GM18517 (cell line): Measurements from ENCODE around the gene ELL2.
"Not testable (repeated sequence)": the region's sequence is repeated elsewhere in the genome, so short reads cannot be mapped to it uniquely, and the experiment has no call there.

Experiments used
- ATAC-seq: cut with Tn5 transposase; IDR thresholded peaks from one replicate; pipeline ENCODE4 v1.9.1; 2021; ENCODE audit warnings: mild to moderate bottlenecking, moderate library complexity; ENCODE audit not compliant: unreplicated experiment

The ELL2 gene

GRCh38 chr5:95931079-95931833, 30.4 kb downstream of the ELL2 start:
- ATAC-seq = no peak

GRCh38 chr5:95930141-95930930, 31.3 kb downstream of the ELL2 start:
- ATAC-seq = no peak

GRCh38 chr5:95928724-95929253, 32.9 kb downstream of the ELL2 start:
- no peak for ATAC-seq

GRCh38 chr5:95927927-95928723, 33.5 kb downstream of the ELL2 start:
- peak; percentile 61 for ATAC-seq

- ATAC-seq = not testable (repeated sequence)
Observed at GRCh38 chr5:95927300-95927699, 34.4 kb downstream of the ELL2 start.

GRCh38 chr5:95925939-95926338, 35.7 kb downstream of the ELL2 start:
- ATAC-seq = peak; percentile 55

- no peak for ATAC-seq
Observed at GRCh38 chr5:95925378-95925744, 36.3 kb downstream of the ELL2 start.

GRCh38 chr5:95924720-95925377, 36.8 kb downstream of the ELL2 start:
- ATAC-seq = no peak

- ATAC-seq = peak; percentile 28
Observed at GRCh38 chr5:95923918-95924544, 37.6 kb downstream of the ELL2 start.

GRCh38 chr5:95922798-95923197, 38.9 kb downstream of the ELL2 start:
- no peak for ATAC-seq

GRCh38 chr5:95921501-95921900, 40.1 kb downstream of the ELL2 start:
- ATAC-seq = no peak

- ATAC-seq = no peak
Observed at GRCh38 chr5:95920822-95921221, 40.8 kb downstream of the ELL2 start.

GRCh38 chr5:95919658-95920057, 42.0 kb downstream of the ELL2 start:
- no peak for ATAC-seq

GRCh38 chr5:95918421-95919006, 43.1 kb downstream of the ELL2 start:
- no peak for ATAC-seq

GRCh38 chr5:95917207-95917606, 44.4 kb downstream of the ELL2 start:
- ATAC-seq = no peak

GRCh38 chr5:95916687-95917085, 45.0 kb downstream of the ELL2 start:
- ATAC-seq = no peak

GRCh38 chr5:95915999-95916686, 45.5 kb downstream of the ELL2 start:
- ATAC-seq = peak; percentile 46

- no peak for ATAC-seq
Observed at GRCh38 chr5:95913663-95914062, 48.0 kb downstream of the ELL2 start.

GRCh38 chr5:95912029-95912428, 49.6 kb downstream of the ELL2 start:
- ATAC-seq = no peak
